GM21786 (cell line): ENCODE data around the gene CCL25.
"Not testable (repeated sequence)": the region's sequence is repeated elsewhere in the genome, so short reads cannot be mapped to it uniquely, and the experiment has no call there.

ENCODE experiments used
- ATAC-seq: cut with Tn5 transposase; IDR thresholded peaks from one replicate; pipeline ENCODE4 v1.9.1; 2021; ENCODE audit not compliant: unreplicated experiment

Gene CCL25

GRCh38 chr19:8084152-8084551 is 31.6 kb downstream of the CCL25 start:
- ATAC-seq, result no peak

- ATAC-seq, result no peak
Observed at GRCh38 chr19:8085598-8086408, 33.2 kb downstream of the CCL25 start.

- ATAC-seq, result no peak
Observed at GRCh38 chr19:8086849-8087248, 34.3 kb downstream of the CCL25 start.

- no peak for ATAC-seq
Observed at GRCh38 chr19:8087876-8088275, 35.3 kb downstream of the CCL25 start.

GRCh38 chr19:8088752-8089663 is 36.4 kb downstream of the CCL25 start:
- ATAC-seq, result no peak

GRCh38 chr19:8089664-8090601 is 37.4 kb downstream of the CCL25 start:
- ATAC-seq, result no peak

- ATAC-seq, result no peak
Observed at GRCh38 chr19:8090950-8091349, 38.4 kb downstream of the CCL25 start.

- ATAC-seq, result no peak
Observed at GRCh38 chr19:8093740-8094139, 41.2 kb downstream of the CCL25 start.

GRCh38 chr19:8094336-8094735 is 41.8 kb downstream of the CCL25 start:
- no peak for ATAC-seq

- no peak for ATAC-seq
Observed at GRCh38 chr19:8095354-8095886, 42.9 kb downstream of the CCL25 start.

- no peak for ATAC-seq
Observed at GRCh38 chr19:8096071-8096470, 43.5 kb downstream of the CCL25 start.

- no peak for ATAC-seq
Observed at GRCh38 chr19:8097198-8097597, 44.6 kb downstream of the CCL25 start.

GRCh38 chr19:8097681-8098567 is 45.4 kb downstream of the CCL25 start:
- ATAC-seq, result no peak

- no peak for ATAC-seq
Observed at GRCh38 chr19:8101311-8101710, 48.8 kb downstream of the CCL25 start.

- ATAC-seq, result not testable (repeated sequence)
Observed at GRCh38 chr19:8101910-8102309, 49.4 kb downstream of the CCL25 start.

GRCh38 chr19:8105471-8105870 is 52.9 kb downstream of the CCL25 start:
- no peak for ATAC-seq

- no peak for ATAC-seq
Observed at GRCh38 chr19:8107301-8107903, 54.8 kb downstream of the CCL25 start.

GRCh38 chr19:8108560-8109445 is 56.2 kb downstream of the CCL25 start:
- no peak for ATAC-seq
